HepG2 (cell line): Measurements from ENCODE around the gene TOR4A. TPM values are rescaled to one million over a fixed set of nuclear protein-coding genes. Genes with fewer than 3 reads are reported as not detected.

Experiments used
- CENPT ChIP-seq: sonication (generic); formaldehyde crosslinking; IDR thresholded peaks from 2 replicates; pipeline ENCODE4 v1.8.0; 2022; ENCODE audit warnings: low read depth, mild to moderate bottlenecking, moderate library complexity, missing genetic modification reagents
- FOXP1 ChIP-seq, 2 experiments: fragments of 450-650 bp in 1 of 2; IDR thresholded peaks; 2 replicates each; pipeline ENCODE4 v1.6.1; 2017 to 2018; ENCODE audit warnings: antibody characterized with exemption in 1 of 2
- KAT2B ChIP-seq: fragments of 150-350 bp; IDR thresholded peaks from 2 replicates; pipeline ENCODE4 v1.6.1; 2014; ENCODE audit warnings: low read depth, low read length, borderline replicate concordance
- NFE2L1 ChIP-seq: sonication (generic); formaldehyde crosslinking; IDR thresholded peaks from 2 replicates; pipeline ENCODE4 v1.4.0; 2020; ENCODE audit warnings: missing genetic modification reagents, mild to moderate bottlenecking, borderline replicate concordance
- TRIM22 ChIP-seq: fragments of 450-650 bp; IDR thresholded peaks from 2 replicates; pipeline ENCODE4 v1.6.1; 2017
- ZBTB40 ChIP-seq, 2 experiments: fragments of 450-650 bp in 1 of 2; sonication (generic) in 1 of 2; formaldehyde crosslinking in 1 of 2; IDR thresholded peaks; 2 replicates each; pipeline versions ENCODE4 v1.6.1 to v1.8.0; 2016 to 2022; ENCODE audit warnings: antibody characterized with exemption in 1 of 2, mild to moderate bottlenecking in 1 of 2, missing genetic modification reagents in 1 of 2
- ZEB1 ChIP-seq: IDR thresholded peaks from 2 replicates; pipeline ENCODE4 v1.6.1; 2012; ENCODE audit warnings: mild to moderate bottlenecking, low read depth, inconsistent platforms; ENCODE audit not compliant: insufficient replicate concordance
- ZFP36L2 ChIP-seq: sonication (generic); formaldehyde crosslinking; IDR thresholded peaks from 2 replicates; pipeline ENCODE4 v1.4.0; 2020; ENCODE audit warnings: missing genetic modification reagents
- ZNF138 ChIP-seq: sonication (generic); formaldehyde crosslinking; IDR thresholded peaks from 2 replicates; pipeline ENCODE4 v1.5.0; 2020; ENCODE audit warnings: mild to moderate bottlenecking, low read depth, missing genetic modification reagents
- ZNF17 ChIP-seq: sonication (generic); formaldehyde crosslinking; IDR thresholded peaks from 2 replicates; pipeline ENCODE4 v1.5.0; 2020; ENCODE audit warnings: mild to moderate bottlenecking, missing genetic modification reagents
- ZNF484 ChIP-seq: sonication (generic); formaldehyde crosslinking; IDR thresholded peaks from 2 replicates; pipeline ENCODE4 v1.5.1; 2020; ENCODE audit warnings: mild to moderate bottlenecking, low read depth, missing genetic modification reagents, borderline replicate concordance
- ZNF510 ChIP-seq: sonication (generic); formaldehyde crosslinking; IDR thresholded peaks from 2 replicates; pipeline ENCODE4 v1.4.0; 2020; ENCODE audit warnings: low read depth, mild to moderate bottlenecking, missing genetic modification reagents
- ZNF574 ChIP-seq: sonication (generic); formaldehyde crosslinking; IDR thresholded peaks from 2 replicates; pipeline ENCODE4 v1.4.0; 2020; ENCODE audit warnings: missing genetic modification reagents
- ZNF713 ChIP-seq: sonication (generic); formaldehyde crosslinking; IDR thresholded peaks from 2 replicates; pipeline ENCODE4 v1.4.0; 2020; ENCODE audit warnings: mild to moderate bottlenecking, missing genetic modification reagents
- ZNF780A ChIP-seq: sonication (generic); formaldehyde crosslinking; IDR thresholded peaks from 2 replicates; pipeline ENCODE4 v1.8.0; 2022; ENCODE audit warnings: mild to moderate bottlenecking, missing genetic modification reagents, moderate library complexity
- polyA plus RNA-seq, 8 experiments: library from polyadenylated mRNA; depleted of rRNA in 3 of 8; stranded (reverse) in 7 of 8; unstranded in 1 of 8; fragments of >200 nt; fragmentation: Illumina TruSeq in 4 of 8; extraction: Trizol in 4 of 8; gene quantifications; 2 replicates each; pipeline versions ENCODE4 v1.2.1 to v1.2.3, GENCODE V29; 2011 to 2016; ENCODE audit warnings: low read depth in 4 of 8, missing spikeins in 1 of 8, mixed read lengths in 1 of 8; ENCODE audit not compliant: insufficient read depth in 1 of 8
- total RNA-seq, 5 experiments: library from RNA; depleted of rRNA; stranded (reverse); fragments of >200 nt; fragmentation: Illumina TruSeq; extraction: Trizol; gene quantifications; 2 replicates each; pipeline ENCODE4 v1.2.3, GENCODE V29; 2016; ENCODE audit warnings: low read depth in 1 of 5

TOR4A gene
- total and polyA plus RNA-seq, 2 of the 13 experiments (the other 11 are each of a cell fraction or from before 2014, with no cell fraction given) = 11.1 to 14.2 TPM

- no peak for TF ChIP-seq ZBTB40 (IDR thresholded peaks at IDR 0.05)
- TF ChIP-seq ZBTB40 (CRISPR knock-in tag; IDR thresholded peaks at IDR 0.05) = no peak
- no peak for TF ChIP-seq CENPT
- TF ChIP-seq TRIM22 = no peak
- no peak for TF ChIP-seq ZEB1
- no peak for TF ChIP-seq ZNF713 (CRISPR knock-in tag)
- no peak for TF ChIP-seq NFE2L1 (CRISPR knock-in tag)
- TF ChIP-seq ZNF780A (CRISPR knock-in tag) = no peak
- TF ChIP-seq ZNF17 (CRISPR knock-in tag) = no peak
- no peak for TF ChIP-seq ZNF484 (CRISPR knock-in tag)
- TF ChIP-seq ZNF574 (CRISPR knock-in tag) = no peak; the same call in 1 of the 2 replicates
- TF ChIP-seq ZFP36L2 = no peak
- no peak for TF ChIP-seq ZNF138 (CRISPR knock-in tag)
- TF ChIP-seq FOXP1 (IDR thresholded peaks at IDR 0.05) = no peak
- TF ChIP-seq FOXP1 (CRISPR knock-in tag; IDR thresholded peaks at IDR 0.05) = no peak
- TF ChIP-seq ZNF510 (CRISPR knock-in tag) = no peak
- TF ChIP-seq KAT2B = no peak
Observed at GRCh38 chr9:137253717-137254623, 23.6 kb upstream of the TOR4A start (continued).
